IMR-90 (cell line): ENCODE data around the gene KIF25. TPM values are rescaled to one million over a fixed set of nuclear protein-coding genes. Genes with fewer than 3 reads are reported as not detected.

Source experiments
- ATAC-seq: fragments of 200-7000 bp; cut with Tn5 transposase; 2 replicates; pipeline ENCODE4 v1.9.1; 2020; ENCODE audit warnings: low read depth, mild to moderate bottlenecking, moderate library complexity
- BruUV-seq: library from RNA; stranded (reverse); fragments of 400-500 nt; replicated peaks from 2 replicates; lab custom pipeline; 2021; lab: Mats Ljungman, UMichigan
- CTCF ChIA-PET: fragments of 300-600 bp; formaldehyde crosslinking; extraction: SDS; loops from one replicate; lab custom pipeline; 2021; ENCODE audit warnings: antibody characterized with exemption; lab: Yijun Ruan, JAX
- POLR2A ChIA-PET: fragments of 300-600 bp; sonication (Branson Sonifier 250); formaldehyde crosslinking; loops from one replicate; lab custom pipeline; 2022; ENCODE audit warnings: antibody characterized with exemption; ENCODE audit not compliant: unreplicated experiment; lab: Charles Lee
- DNase-seq: peaks from one replicate; pipeline ENCODE4 v3.0.0; 2013
- H2AFZ ChIP-seq: replicated peaks from 2 replicates; pipeline ENCODE3; 2013; ENCODE audit warnings: low read length, mild to moderate bottlenecking; ENCODE audit not compliant: poor library complexity
- H2AK5ac ChIP-seq: 2 replicates; pipeline ENCODE4 v1.6.1; 2013; ENCODE audit warnings: low read depth, low read length, inconsistent platforms
- H2AK9ac ChIP-seq: replicated peaks from 2 replicates; pipeline ENCODE3; 2013; ENCODE audit warnings: mild to moderate bottlenecking, low read depth, low read length, moderate library complexity; ENCODE audit not compliant: poor library complexity
- H2BK120ac ChIP-seq: 2 replicates; pipeline ENCODE4 v1.6.1; 2013; ENCODE audit warnings: low read depth, low read length, inconsistent platforms
- H2BK15ac ChIP-seq: 3 replicates; pipeline ENCODE4 v1.6.1; 2013; ENCODE audit warnings: low read depth, low read length, inconsistent platforms
- H2BK20ac ChIP-seq: 2 replicates; pipeline ENCODE4 v1.6.1; 2013; ENCODE audit warnings: low read depth, mild to moderate bottlenecking, inconsistent platforms, low read length, moderate library complexity
- H2BK5ac ChIP-seq: 2 replicates; pipeline ENCODE4 v1.6.1; 2013; ENCODE audit warnings: mild to moderate bottlenecking, low read depth, low read length, inconsistent platforms; ENCODE audit not compliant: poor library complexity, severe bottlenecking
- H3K14ac ChIP-seq: replicated peaks from 2 replicates; pipeline ENCODE4 v1.6.1; 2013; ENCODE audit warnings: low read depth, low read length, inconsistent platforms
- H3K18ac ChIP-seq: 2 replicates; pipeline ENCODE4 v1.6.1; 2013; ENCODE audit warnings: low read depth, low read length, control low read depth
- H3K23ac ChIP-seq: 2 replicates; pipeline ENCODE4 v1.6.1; 2013; ENCODE audit warnings: low read depth, low read length, inconsistent platforms
- H3K27ac ChIP-seq: 2 replicates; pipeline ENCODE4 v1.5.1; 2013; ENCODE audit warnings: mild to moderate bottlenecking, control low read depth, low read length; ENCODE audit not compliant: insufficient read depth
- H3K27me3 ChIP-seq: 2 replicates; pipeline ENCODE4 v1.6.1; 2013; ENCODE audit warnings: low read length; ENCODE audit not compliant: control insufficient read depth, insufficient read depth
- H3K36me3 ChIP-seq: 2 replicates; pipeline ENCODE4 v1.6.1; 2013; ENCODE audit warnings: low read length, mixed read lengths; ENCODE audit not compliant: control insufficient read depth, insufficient read depth
- H3K4ac ChIP-seq: 2 replicates; pipeline ENCODE4 v1.6.1; 2013; ENCODE audit warnings: low read depth, low read length, inconsistent platforms
- H3K4me1 ChIP-seq: 2 replicates; pipeline ENCODE4 v1.6.1; 2013; ENCODE audit warnings: low read length, mixed read lengths; ENCODE audit not compliant: control insufficient read depth, insufficient read depth
- H3K4me2 ChIP-seq: 2 replicates; pipeline ENCODE4 v1.6.1; 2013; ENCODE audit warnings: low read depth, mild to moderate bottlenecking, control low read depth, low read length, moderate library complexity
- H3K4me3 ChIP-seq: 2 replicates; pipeline ENCODE4 v1.5.1; 2013; ENCODE audit warnings: low read depth, mild to moderate bottlenecking, control low read depth, low read length, moderate library complexity; ENCODE audit not compliant: insufficient read depth
- H3K56ac ChIP-seq: 2 replicates; pipeline ENCODE4 v1.6.1; 2013; ENCODE audit warnings: low read length, inconsistent platforms; ENCODE audit not compliant: insufficient read depth; ENCODE audit errors: extremely low read depth
- H3K79me1 ChIP-seq, 2 experiments: 2 replicates each; pipeline ENCODE4 v1.6.1; 2013; ENCODE audit warnings: low read length in 2 of 2, inconsistent platforms in 1 of 2, low read depth in 1 of 2
- H3K9ac ChIP-seq: 2 replicates; pipeline ENCODE4 v1.6.1; 2013; ENCODE audit warnings: low read depth, low read length, control low read depth
- H3K9me1 ChIP-seq: 2 replicates; pipeline ENCODE4 v1.6.1; 2013; ENCODE audit warnings: low read length, inconsistent platforms; ENCODE audit not compliant: insufficient read depth
- H3K9me3 ChIP-seq: 2 replicates; pipeline ENCODE4 v1.6.1; 2013; ENCODE audit warnings: low read length; ENCODE audit not compliant: control insufficient read depth, insufficient read depth
- H4K20me1 ChIP-seq: 2 replicates; pipeline ENCODE4 v1.6.1; 2013; ENCODE audit warnings: low read length, inconsistent platforms; ENCODE audit not compliant: insufficient read depth
- H4K5ac ChIP-seq: 2 replicates; pipeline ENCODE4 v1.6.1; 2013; ENCODE audit warnings: mild to moderate bottlenecking, low read depth, low read length, control low read depth
- H4K8ac ChIP-seq, 2 experiments: 2 replicates each; pipeline ENCODE4 v1.6.1; 2013; ENCODE audit warnings: low read depth in 2 of 2, low read length in 2 of 2, control low read depth in 1 of 2, inconsistent platforms in 1 of 2
- H4K91ac ChIP-seq: 2 replicates; pipeline ENCODE4 v1.6.1; 2013; ENCODE audit warnings: low read depth, low read length, inconsistent platforms; ENCODE audit not compliant: insufficient read depth
- BHLHE40 ChIP-seq: fragments of 150-350 bp; IDR thresholded peaks from 2 replicates; pipeline ENCODE4 v1.6.1; 2016; ENCODE audit warnings: mild to moderate bottlenecking, low read depth, low read length
- CHD1 ChIP-seq: IDR thresholded peaks from 2 replicates; pipeline ENCODE4 v1.6.1; 2012; ENCODE audit warnings: low read depth, low read length, improper control_type of control experiment
- MAZ ChIP-seq: IDR thresholded peaks from 2 replicates; pipeline ENCODE4 v1.6.1; 2012; ENCODE audit warnings: low read depth, mild to moderate bottlenecking, low read length, improper control_type of control experiment, moderate library complexity, borderline replicate concordance
- MXI1 ChIP-seq: IDR thresholded peaks from 2 replicates; pipeline ENCODE4 v1.6.1; 2012; ENCODE audit warnings: low read depth, mild to moderate bottlenecking, low read length, moderate library complexity, borderline replicate concordance
- NFE2L2 ChIP-seq: fragments of 150-350 bp; IDR thresholded peaks from 2 replicates; pipeline ENCODE4 v1.6.1; 2016; ENCODE audit warnings: low read depth, mild to moderate bottlenecking, low read length
- RFX5 ChIP-seq: IDR thresholded peaks from 2 replicates; pipeline ENCODE4 v1.8.0; 2012; ENCODE audit warnings: low read depth, mild to moderate bottlenecking, low read length, moderate library complexity
- WGBS, 2 experiments: methylation state at CpG; one replicate each; pipeline versions ENCODE4 v1.1.5 to v1.1.7; 2013; ENCODE audit warnings: missing lambda C conversion rate in 2 of 2; ENCODE audit not compliant: insufficient read length in 1 of 2; ENCODE audit errors: extremely low coverage in 2 of 2; 5-methylcytosine and 5-hydroxymethylcytosine counted together
- dilution Hi-C: fragments of 300-500 bp; cut with HindIII; formaldehyde crosslinking; loops from one replicate; pipeline ENCODE4 v1.14.3; 2018; ENCODE audit warnings: low sequenced_read_pairs; ENCODE audit not compliant: unreplicated experiment
- in situ Hi-C: fragments of 300-500 bp; cut with MboI; formaldehyde crosslinking; loops from 3 replicates; pipeline ENCODE4 v1.14.3; 2019; ENCODE audit warnings: low sequenced_read_pairs, inconsistent platforms, mixed read lengths
- intact Hi-C: fragments of 100-400 bp; cut with micrococcal nuclease; formaldehyde crosslinking; loops from 2 replicates; pipeline ENCODE4 v1.10.0; 2022
- polyA plus RNA-seq, 3 experiments: library from polyadenylated mRNA; depleted of rRNA; stranded (reverse); fragments of >200 nt; gene quantifications; 2 replicates each; pipeline ENCODE4 v1.2.3, GENCODE V29; 2012; ENCODE audit warnings: low replicate concordance in 1 of 3
- total RNA-seq: library from RNA; depleted of rRNA; stranded (reverse); fragments of >200 nt; gene quantifications from 2 replicates; pipeline ENCODE4 v1.2.3, GENCODE V29; 2012
- TF ChIP-seq, protein P1 (sequence below): conservative IDR thresholded peaks from 2 replicates; pipeline ENCODE4 v1.5.1; 2012; ENCODE audit warnings: mild to moderate bottlenecking, low read depth, low read length, improper control_type of control experiment

Gene KIF25
- total and polyA plus RNA-seq, 2 of the 4 experiments (the other 2 are of a cell fraction) = not detected

DNA sequence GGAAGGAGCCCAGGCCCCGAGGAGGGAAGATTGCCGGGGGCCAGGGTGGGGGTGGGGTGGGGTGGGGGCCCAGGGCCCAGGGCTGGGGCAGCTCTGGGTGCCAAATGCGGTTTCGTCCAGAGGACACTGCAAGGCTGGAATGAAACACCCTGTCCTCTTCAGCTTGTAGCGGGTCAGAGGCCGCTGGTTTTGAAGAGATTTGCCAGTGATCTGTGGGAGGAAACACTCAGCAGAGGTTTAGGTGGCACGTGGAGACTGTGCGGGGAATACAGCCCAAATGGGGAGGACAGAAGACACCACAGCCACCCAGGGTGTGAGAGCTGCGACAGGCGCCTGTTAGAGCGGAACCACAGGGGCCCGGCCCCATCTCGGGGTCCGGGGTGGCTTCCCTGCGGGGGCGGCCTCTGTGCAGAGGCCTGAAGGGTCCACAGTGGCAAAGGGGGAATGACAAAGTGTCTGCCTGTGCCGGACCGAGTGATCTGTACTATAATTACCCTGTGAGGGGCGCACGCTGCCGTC lies 52.3 kb downstream of the KIF25 start:
- H4K20me1 ChIP-seq = no peaks in the 10 kb centered on the region
- no peak overlapping the region for H3K4me2 ChIP-seq
- no peak for ATAC-seq
- TF ChIP-seq BHLHE40 (no peak), NFE2L2 (no peak), RFX5 (no peak), MAZ (no peak), CHD1 (no peak), MXI1 (no peak)
- TF ChIP-seq, protein P1, sequence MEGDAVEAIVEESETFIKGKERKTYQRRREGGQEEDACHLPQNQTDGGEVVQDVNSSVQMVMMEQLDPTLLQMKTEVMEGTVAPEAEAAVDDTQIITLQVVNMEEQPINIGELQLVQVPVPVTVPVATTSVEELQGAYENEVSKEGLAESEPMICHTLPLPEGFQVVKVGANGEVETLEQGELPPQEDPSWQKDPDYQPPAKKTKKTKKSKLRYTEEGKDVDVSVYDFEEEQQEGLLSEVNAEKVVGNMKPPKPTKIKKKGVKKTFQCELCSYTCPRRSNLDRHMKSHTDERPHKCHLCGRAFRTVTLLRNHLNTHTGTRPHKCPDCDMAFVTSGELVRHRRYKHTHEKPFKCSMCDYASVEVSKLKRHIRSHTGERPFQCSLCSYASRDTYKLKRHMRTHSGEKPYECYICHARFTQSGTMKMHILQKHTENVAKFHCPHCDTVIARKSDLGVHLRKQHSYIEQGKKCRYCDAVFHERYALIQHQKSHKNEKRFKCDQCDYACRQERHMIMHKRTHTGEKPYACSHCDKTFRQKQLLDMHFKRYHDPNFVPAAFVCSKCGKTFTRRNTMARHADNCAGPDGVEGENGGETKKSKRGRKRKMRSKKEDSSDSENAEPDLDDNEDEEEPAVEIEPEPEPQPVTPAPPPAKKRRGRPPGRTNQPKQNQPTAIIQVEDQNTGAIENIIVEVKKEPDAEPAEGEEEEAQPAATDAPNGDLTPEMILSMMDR = no peak
- BruUV-seq = no TSS peak
- no peak overlapping the region for H2AFZ ChIP-seq
- H3K4me1 ChIP-seq = peaks cover 8% of the 10 kb centered on the region; the same call in 1 of the 2 replicates
- H3K23ac ChIP-seq = no peak overlapping the region
- CTCF ChIA-PET = no interaction called here
- H3K79me1 ChIP-seq = no peaks in the 10 kb centered on the region
- H3K4me3 ChIP-seq = no peak overlapping the region
- POLR2A ChIA-PET = no interaction called here
- no peak overlapping the region for H2BK20ac ChIP-seq
- H2BK120ac ChIP-seq = no peak overlapping the region
- dilution Hi-C loops = no loop called here
- H4K91ac ChIP-seq = no peak overlapping the region
- no peak overlapping the region for H3K4ac ChIP-seq
- no peaks in the 10 kb centered on the region for H3K9me3 ChIP-seq
- intact Hi-C loops = loop anchor here (5.0 kb wide), 1 partner anchor 142 kb away; no protein-coding TSS in a partner anchor
- H3K27ac ChIP-seq = no peak overlapping the region
- no peak overlapping the region for H2AK5ac ChIP-seq
- H3K9ac ChIP-seq = no peak overlapping the region
- H3K36me3 ChIP-seq = no peaks in the 10 kb centered on the region
- H3K9me1 ChIP-seq = no peaks in the 10 kb centered on the region
- H2BK5ac ChIP-seq = no peak overlapping the region
- WGBS, 2 experiments = 82% methylated on average over 13 of the region's 21 CpGs; no CpG with 5 or more reads in 1 of the 2 experiments
- in situ Hi-C loops = no loop called here
- H2AK9ac ChIP-seq = no peak overlapping the region
- no peaks in the 10 kb centered on the region for H3K27me3 ChIP-seq
- no peak overlapping the region for H4K5ac ChIP-seq
- H3K56ac ChIP-seq = no peak overlapping the region
- DNase-seq = no peak
- no peak overlapping the region for H4K8ac ChIP-seq
- no peak overlapping the region for H3K14ac ChIP-seq
- no peak overlapping the region for H2BK15ac ChIP-seq
- H3K18ac ChIP-seq = no peak overlapping the region
